GM18951 (cell line): ENCODE results near the gene PCBP3.
"Not testable (repeated sequence)": the region's sequence is repeated elsewhere in the genome, so short reads cannot be mapped to it uniquely, and the experiment has no call there.

Source experiments
- POLR2A ChIP-seq: IDR thresholded peaks from 4 replicates; pipeline ENCODE4 v1.6.1; 2011; ENCODE audit warnings: mild to moderate bottlenecking; ENCODE audit not compliant: insufficient read length, insufficient read depth; ENCODE audit errors: extremely low read depth
- in situ Hi-C: fragments of 300-500 bp; cut with MboI; formaldehyde crosslinking; loops from one replicate; pipeline ENCODE4 v1.12.0; 2022; ENCODE audit warnings: low sequenced_read_pairs, mixed read lengths, inconsistent platforms; ENCODE audit not compliant: unreplicated experiment

The PCBP3 gene

GRCh38 chr21:45895778-45896370 lies 252.3 kb downstream of the PCBP3 start:
- no peak for TF ChIP-seq POLR2A
- in situ Hi-C loops = no loop called here

GRCh38 chr21:45896431-45896830 lies 252.9 kb downstream of the PCBP3 start:
- in situ Hi-C loops = not testable (repeated sequence)

- TF ChIP-seq POLR2A = no peak
- in situ Hi-C loops = no loop called here
These were observed 253.9 kb downstream of the PCBP3 start for GRCh38 chr21:45897191-45898027.

- no peak for TF ChIP-seq POLR2A
- in situ Hi-C loops = no loop called here
These were observed 254.5 kb downstream of the PCBP3 start for GRCh38 chr21:45898028-45898350.

GRCh38 chr21:45898781-45899180 lies 255.3 kb downstream of the PCBP3 start:
- no peak for TF ChIP-seq POLR2A
- in situ Hi-C loops = no loop called here

GRCh38 chr21:45899317-45900033 lies 255.9 kb downstream of the PCBP3 start:
- in situ Hi-C loops = no loop called here
- TF ChIP-seq POLR2A = no peak

GRCh38 chr21:45900034-45900868 lies 256.7 kb downstream of the PCBP3 start:
- no peak for TF ChIP-seq POLR2A
- in situ Hi-C loops = no loop called here

- in situ Hi-C loops = no loop called here
- no peak for TF ChIP-seq POLR2A
These were observed 257.7 kb downstream of the PCBP3 start for GRCh38 chr21:45901061-45901690.

GRCh38 chr21:45902292-45902995 lies 258.9 kb downstream of the PCBP3 start:
- in situ Hi-C loops = no loop called here
- TF ChIP-seq POLR2A = no peak

GRCh38 chr21:45905196-45905595 lies 261.7 kb downstream of the PCBP3 start:
- in situ Hi-C loops = no loop called here
- no peak for TF ChIP-seq POLR2A

GRCh38 chr21:45906196-45906805 lies 262.8 kb downstream of the PCBP3 start:
- in situ Hi-C loops = no loop called here
- TF ChIP-seq POLR2A = no peak

- no peak for TF ChIP-seq POLR2A
- in situ Hi-C loops = no loop called here
These were observed 263.3 kb downstream of the PCBP3 start for GRCh38 chr21:45906859-45907258.
